Urinary bladder (tissue), 4 donors: ENCODE measurements around the gene FEM1C. TPM values are rescaled to one million over a fixed set of nuclear protein-coding genes. Genes with fewer than 3 reads are reported as not detected.

Experiments
- DNase-seq: peaks from one replicate; pipeline ENCODE4 v3.0.0-alpha.2; 2015; ENCODE audit errors: extremely low spot score
- H3K27ac ChIP-seq: one replicate; pipeline ENCODE4 v1.5.1; 2013; ENCODE audit warnings: low read depth, mild to moderate bottlenecking, moderate library complexity
- H3K36me3 ChIP-seq: one replicate; pipeline ENCODE4 v1.6.1; 2013; ENCODE audit warnings: mild to moderate bottlenecking, moderate library complexity; ENCODE audit not compliant: insufficient read depth
- H3K4me1 ChIP-seq: one replicate; pipeline ENCODE4 v1.6.1; 2013; ENCODE audit warnings: mild to moderate bottlenecking, moderate library complexity; ENCODE audit not compliant: insufficient read depth
- H3K4me3 ChIP-seq: one replicate; pipeline ENCODE4 v1.5.1; 2013; ENCODE audit warnings: low read depth, low read length
- WGBS: extraction: QIAGEN DNeasy Blood & Tissue Kit; methylation state at CpG from one replicate; pipeline ENCODE4 v1.1.7; 2013; 5-methylcytosine and 5-hydroxymethylcytosine counted together
- polyA plus RNA-seq: library from polyadenylated mRNA; stranded (reverse); fragments of 200-250 nt; gene quantifications from one replicate; pipeline ENCODE4 v1.2.3, GENCODE V29; 2013
- total RNA-seq: library from RNA; depleted of rRNA; stranded (reverse); fragments of >200 nt; gene quantifications from one replicate; pipeline ENCODE4 v1.2.3, GENCODE V29; 2014
- donor health status: healthy with polysubstance abuse.
- donor health status: healthy.

The FEM1C gene
- total and polyA plus RNA-seq, 2 donors, result 11.0 to 42.1 TPM

DNA sequence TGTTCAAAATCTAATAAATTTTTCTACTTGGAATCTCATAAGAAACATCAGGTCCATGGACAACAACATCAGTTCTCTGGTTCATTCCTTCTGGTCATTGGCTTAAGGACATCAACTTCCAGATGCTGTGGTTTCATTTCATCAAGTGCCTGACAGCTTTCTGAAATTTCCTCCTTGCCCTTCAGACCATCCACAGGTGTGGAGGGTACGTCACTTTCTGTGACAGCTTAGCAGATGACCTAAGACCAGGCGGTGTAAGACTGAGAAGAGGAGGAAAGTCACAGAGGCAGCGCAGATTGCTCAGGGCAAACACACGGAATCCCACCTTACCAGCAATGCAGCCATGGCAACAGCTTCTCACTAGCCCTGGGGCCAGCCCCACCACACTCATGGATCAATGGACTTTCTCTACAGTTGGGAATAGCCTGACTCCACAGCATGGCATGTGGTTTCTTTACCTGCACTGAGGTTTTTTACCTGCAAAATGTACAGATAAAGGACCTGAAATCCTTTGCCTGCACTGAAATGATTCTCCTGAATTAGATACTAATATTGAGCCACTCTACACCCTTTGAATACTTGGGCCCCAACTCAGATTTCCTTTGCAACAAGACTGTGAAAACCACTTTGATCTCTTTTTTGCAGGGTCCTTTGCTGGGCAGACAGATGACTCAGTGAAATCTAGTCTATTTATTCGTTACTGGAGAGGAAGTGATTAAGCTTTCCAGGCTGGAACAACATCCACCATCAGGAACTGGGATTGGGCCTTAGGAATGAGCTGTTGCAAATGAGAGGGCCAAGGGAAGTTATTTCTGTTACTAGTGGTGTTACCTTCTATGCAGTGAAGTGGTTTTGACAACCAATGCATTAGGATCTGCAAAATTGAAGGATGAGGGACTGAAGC lies 30.8 kb upstream of the FEM1C start:
- WGBS, result 84% methylated on average over 5 of the region's 5 CpGs
- H3K4me3 ChIP-seq, result no peak overlapping the region
- H3K36me3 ChIP-seq, result no peaks in the 10 kb centered on the region
- H3K4me1 ChIP-seq, result no peaks in the 10 kb centered on the region
- H3K27ac ChIP-seq, result no peak overlapping the region
- DNase-seq, result no peak

DNA sequence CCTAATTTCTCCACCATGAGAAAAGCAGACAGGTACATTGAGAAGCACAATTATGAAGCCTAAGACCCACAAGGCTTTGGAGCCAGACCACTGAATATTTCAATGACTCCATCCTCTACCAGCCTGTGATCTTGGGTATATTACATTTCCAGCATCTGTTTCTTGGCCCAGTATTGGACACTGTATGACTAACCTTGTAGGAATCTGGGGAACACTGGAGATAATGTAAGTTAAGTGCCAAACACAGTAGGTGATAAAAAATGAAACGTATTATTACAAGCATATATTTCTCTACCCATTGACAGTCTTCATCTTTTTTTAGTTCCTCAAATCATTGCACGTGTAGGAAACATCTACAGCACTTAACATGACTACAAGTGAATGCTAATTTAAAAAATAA lies 28.6 kb upstream of the FEM1C start:
- H3K4me3 ChIP-seq, result no peak overlapping the region
- no peak overlapping the region for H3K27ac ChIP-seq
- 67% methylated on average over 2 of the region's 2 CpGs for WGBS
- no peaks in the 10 kb centered on the region for H3K36me3 ChIP-seq
- DNase-seq, result no peak
- no peaks in the 10 kb centered on the region for H3K4me1 ChIP-seq

DNA sequence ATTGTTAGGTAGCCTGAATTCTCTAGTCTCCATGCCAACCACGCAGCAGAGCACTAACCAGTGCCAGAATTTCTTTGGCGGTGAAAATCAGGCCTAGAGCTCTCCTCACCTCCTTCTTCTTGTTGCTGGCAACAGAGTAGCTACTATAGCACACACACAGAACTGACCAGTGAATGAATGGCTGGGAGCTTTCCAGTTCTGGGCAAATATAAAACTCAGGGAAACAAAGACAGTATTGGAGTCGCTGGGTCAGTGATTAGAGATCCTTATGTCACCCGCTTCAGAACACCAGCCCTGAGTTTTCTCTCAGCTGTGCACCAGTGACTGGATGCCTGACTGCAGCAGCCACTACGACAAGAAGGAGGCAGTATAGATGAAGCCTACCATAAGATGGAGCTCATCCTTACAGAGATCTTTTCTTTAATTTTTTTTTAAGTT lies 26.9 kb upstream of the FEM1C start:
- Histone ChIP-seq H3K4me1 (no peaks in the 10 kb centered on the region), H3K27ac (no peak overlapping the region), H3K4me3 (no peak overlapping the region), H3K36me3 (no peaks in the 10 kb centered on the region)
- WGBS, result 66% methylated on average over 5 of the region's 5 CpGs
- no peak for DNase-seq

DNA sequence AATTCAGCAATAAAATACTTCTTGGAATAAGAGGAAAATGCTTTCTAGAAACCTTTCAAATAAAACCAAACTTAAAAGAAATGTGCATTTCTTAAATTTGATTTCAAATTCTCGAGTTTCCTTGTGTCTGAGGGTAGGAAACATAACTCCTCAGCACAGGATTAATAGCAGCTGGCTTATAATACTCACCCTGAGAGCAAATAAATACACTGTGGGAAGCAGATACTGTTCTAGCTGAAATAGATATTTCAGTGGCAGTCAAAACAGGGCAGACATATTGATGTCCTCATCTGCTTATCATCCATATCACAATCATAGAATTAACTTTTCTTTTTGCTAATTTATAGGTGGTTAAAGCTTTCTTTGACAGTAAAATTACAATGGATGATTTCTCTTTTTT lies 24.1 kb upstream of the FEM1C start:
- no peak overlapping the region for H3K4me3 ChIP-seq
- no peak overlapping the region for H3K27ac ChIP-seq
- no peaks in the 10 kb centered on the region for H3K36me3 ChIP-seq
- 67% methylated on average over 1 of the region's 1 CpG for WGBS
- no peak for DNase-seq
- no peaks in the 10 kb centered on the region for H3K4me1 ChIP-seq

DNA sequence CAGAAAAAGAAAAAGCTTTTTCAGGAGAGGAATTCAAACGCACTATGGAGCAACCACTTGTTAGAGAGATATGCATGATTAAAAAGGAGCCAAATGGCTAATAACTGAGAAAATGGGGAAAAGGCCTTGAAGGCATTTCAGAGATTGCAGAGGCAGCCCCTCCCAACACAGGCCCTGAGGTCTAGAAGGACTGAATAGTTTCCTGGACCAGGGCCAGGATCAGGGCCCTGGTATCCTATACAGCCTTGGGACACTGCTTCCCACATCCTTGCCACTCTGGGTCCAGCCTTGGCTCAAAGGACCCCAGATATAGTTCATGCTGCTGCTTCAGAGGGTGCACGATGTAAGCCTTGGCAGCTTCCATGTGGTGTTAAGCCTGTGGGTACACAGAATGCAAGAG lies 20.7 kb upstream of the FEM1C start:
- no peak overlapping the region for H3K27ac ChIP-seq
- H3K4me1 ChIP-seq, result no peaks in the 10 kb centered on the region
- 87% methylated on average over 2 of the region's 2 CpGs for WGBS
- DNase-seq, result no peak
- no peak overlapping the region for H3K4me3 ChIP-seq
- no peaks in the 10 kb centered on the region for H3K36me3 ChIP-seq

DNA sequence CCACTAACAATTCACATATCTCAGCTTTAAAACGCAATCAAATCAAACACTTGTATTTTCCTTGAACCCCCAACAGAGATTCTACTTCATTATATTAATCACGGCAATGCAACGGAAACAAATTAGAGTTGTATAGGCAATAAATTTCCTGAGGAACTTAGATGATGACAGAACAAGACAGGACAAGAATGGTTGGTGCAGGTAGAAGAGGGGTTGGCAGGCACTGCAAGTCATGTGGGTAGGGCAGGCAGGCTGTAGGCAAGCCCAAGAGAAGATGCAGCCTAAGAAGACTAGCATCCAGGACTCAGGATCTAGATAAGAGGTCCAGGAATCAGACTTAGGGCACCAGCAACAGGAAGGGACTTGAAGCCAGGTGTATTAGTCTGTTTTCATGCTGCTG lies 16.6 kb upstream of the FEM1C start:
- WGBS, result 94% methylated on average over 3 of the region's 3 CpGs
- Histone ChIP-seq H3K4me3 (no peak overlapping the region), H3K4me1 (no peaks in the 10 kb centered on the region), H3K27ac (no peak overlapping the region), H3K36me3 (no peaks in the 10 kb centered on the region)
- DNase-seq, result no peak

DNA sequence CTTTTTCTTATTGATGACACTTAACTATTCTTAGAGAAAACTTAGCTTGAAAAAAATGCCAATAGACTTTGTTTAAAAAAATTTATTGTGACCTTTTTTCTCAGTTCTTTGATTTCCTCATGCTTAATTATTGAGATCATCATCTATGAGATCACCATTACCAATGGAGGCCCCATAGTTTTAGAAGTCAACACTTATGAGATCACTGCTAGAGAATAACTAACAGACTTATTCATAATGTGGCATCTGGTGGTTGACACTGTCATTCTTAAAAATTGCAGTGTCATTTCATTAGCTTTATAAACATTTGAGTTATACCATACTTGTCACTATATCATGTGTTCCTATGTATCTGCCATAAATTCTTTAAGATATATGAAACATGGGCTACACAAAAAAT lies 14.9 kb upstream of the FEM1C start:
- Histone ChIP-seq H3K4me3 (no peak overlapping the region), H3K36me3 (no peaks in the 10 kb centered on the region), H3K27ac (no peak overlapping the region), H3K4me1 (no peaks in the 10 kb centered on the region)
- no peak for DNase-seq

DNA sequence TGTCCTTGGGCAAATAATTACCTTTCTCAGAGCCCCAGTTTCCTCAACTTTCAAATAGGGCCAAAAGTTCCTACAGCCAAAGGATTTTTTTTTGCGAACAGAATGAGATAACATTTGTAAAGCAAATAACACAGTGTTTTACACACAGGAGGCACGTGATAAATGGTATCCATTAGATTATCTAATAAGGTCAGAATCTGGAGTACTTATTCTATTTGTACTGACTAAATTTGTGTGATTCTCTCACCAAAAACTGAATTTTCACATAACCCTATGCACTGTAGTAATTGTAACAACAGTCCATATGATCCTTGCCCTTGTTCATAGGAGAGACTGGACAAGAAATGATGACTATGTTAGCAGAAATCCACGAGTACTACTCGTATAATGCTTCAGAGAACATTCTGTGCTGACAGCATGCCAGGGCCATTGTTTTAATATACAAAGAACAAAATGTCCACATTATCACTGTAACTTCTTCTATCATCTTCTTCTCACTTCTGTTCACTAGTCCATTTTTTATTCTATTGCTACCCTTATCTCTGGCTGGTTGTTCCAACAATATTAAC lies 13.9 kb upstream of the FEM1C start:
- Histone ChIP-seq H3K36me3 (no peaks in the 10 kb centered on the region), H3K27ac (no peak overlapping the region), H3K4me3 (no peak overlapping the region), H3K4me1 (no peaks in the 10 kb centered on the region)
- DNase-seq, result no peak
- 63% methylated on average over 4 of the region's 4 CpGs for WGBS

DNA sequence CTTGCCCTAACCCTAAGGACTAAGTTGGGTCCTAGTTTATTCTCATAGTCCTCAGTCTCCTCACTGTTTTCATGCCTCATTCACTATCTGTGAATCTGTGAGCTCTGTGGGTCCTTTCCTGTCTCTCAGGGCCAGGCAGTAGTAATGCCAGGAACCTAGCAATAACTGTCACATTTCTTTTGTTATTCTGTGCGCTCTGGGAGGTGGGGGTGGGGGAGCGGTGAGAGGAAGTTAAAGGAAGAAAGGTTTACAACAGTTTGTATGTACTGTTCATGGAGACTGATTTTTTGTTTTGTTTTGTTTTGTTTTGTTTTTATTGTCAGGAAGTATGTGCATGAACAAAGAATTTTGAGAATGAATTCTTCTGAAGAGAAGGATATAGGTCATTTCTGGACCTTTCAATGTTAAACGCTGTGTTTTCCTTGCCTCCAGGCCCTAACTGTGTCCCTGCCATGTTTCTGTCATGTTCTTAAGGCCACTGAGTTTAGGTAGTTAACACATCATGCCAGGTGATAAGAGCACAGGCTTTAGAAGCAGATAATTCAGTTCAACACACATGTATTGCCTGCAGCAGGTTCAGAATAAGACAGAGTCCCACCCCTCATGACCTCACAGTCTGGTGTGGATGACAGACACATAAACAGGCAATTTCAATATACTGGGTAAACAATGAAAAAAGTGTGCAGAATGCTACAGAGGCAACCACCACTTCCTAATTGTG lies 13.3 kb upstream of the FEM1C start:
- Histone ChIP-seq H3K36me3 (no peaks in the 10 kb centered on the region), H3K27ac (no peak overlapping the region), H3K4me1 (no peaks in the 10 kb centered on the region), H3K4me3 (no peak overlapping the region)
- 51% methylated on average over 3 of the region's 3 CpGs for WGBS
- DNase-seq, result no peak

DNA sequence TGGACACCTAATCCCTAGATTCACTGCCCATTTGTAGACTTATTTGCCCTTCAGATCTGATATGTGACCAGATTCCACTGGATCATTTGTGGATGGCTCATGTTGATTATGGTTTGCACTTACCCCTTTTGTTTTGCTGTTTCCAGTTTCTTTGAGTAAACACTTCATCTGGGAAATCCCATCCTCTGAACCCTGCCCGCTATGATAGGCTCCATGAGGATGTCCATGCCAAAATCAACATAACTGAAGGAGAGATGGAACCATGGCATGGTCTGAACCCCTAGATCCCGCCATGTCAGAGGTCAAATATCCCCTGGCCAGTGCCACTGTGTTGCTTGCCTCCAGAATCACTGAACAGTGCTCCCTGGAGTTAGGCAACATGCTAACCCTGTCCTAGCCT lies 11.7 kb upstream of the FEM1C start:
- H3K36me3 ChIP-seq, result no peaks in the 10 kb centered on the region
- no peak for DNase-seq
- no peak overlapping the region for H3K4me3 ChIP-seq
- 93% methylated on average over 2 of the region's 2 CpGs for WGBS
- H3K27ac ChIP-seq, result no peak overlapping the region
- no peaks in the 10 kb centered on the region for H3K4me1 ChIP-seq

DNA sequence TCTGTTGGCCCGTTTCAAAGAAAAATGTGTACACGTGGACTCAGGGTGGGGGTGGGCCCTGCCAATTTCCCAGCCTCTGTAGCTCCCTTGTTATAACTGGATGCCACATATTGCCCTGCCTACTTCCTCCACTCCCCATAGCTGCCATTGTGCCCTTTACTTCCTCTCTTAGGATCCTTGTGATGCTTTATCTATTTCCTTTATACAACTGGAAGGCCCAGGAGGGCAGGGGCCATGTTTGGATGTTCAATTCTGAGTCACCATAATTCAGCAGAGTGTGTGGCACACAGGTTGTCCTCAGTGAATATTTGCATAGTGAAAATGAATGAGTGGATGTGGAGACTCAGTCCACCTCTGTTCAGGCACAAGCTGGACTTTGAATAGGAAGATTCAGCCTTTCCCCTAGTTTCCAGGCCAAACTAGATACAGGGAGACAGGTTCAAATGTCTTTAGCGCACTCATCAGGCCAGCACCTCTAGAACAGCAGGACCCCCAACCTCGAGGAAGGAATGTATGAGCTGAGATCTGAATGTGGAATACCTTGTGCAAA lies 10.6 kb upstream of the FEM1C start:
- 89% methylated on average over 4 of the region's 4 CpGs for WGBS
- H3K36me3 ChIP-seq, result no peaks in the 10 kb centered on the region
- H3K27ac ChIP-seq, result no peak overlapping the region
- no peak for DNase-seq
- no peaks in the 10 kb centered on the region for H3K4me1 ChIP-seq
- H3K4me3 ChIP-seq, result no peak overlapping the region

DNA sequence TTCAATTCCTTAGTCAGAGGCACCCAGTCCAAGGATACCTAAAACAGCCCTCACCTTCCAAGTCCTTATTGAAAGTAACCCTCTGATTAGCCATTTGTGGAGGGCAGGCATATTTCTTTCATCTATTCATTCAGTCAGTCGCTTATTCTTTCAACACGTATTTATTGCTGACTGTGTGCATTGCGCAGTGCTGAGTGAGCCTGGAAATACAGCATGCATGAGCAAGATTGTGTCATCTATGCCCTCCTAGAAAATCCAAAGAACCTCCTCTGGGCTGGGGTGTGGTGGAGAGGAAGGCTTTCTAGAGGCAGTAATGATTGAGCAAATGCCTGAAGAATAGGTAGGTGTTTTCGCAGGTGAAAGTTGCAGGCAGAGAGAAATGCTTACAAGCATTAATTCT lies 8.5 kb upstream of the FEM1C start:
- H3K4me1 ChIP-seq, result no peaks in the 10 kb centered on the region
- 94% methylated on average over 4 of the region's 4 CpGs for WGBS
- no peaks in the 10 kb centered on the region for H3K36me3 ChIP-seq
- no peak for DNase-seq
- H3K4me3 ChIP-seq, result no peak overlapping the region
- H3K27ac ChIP-seq, result no peak overlapping the region

DNA sequence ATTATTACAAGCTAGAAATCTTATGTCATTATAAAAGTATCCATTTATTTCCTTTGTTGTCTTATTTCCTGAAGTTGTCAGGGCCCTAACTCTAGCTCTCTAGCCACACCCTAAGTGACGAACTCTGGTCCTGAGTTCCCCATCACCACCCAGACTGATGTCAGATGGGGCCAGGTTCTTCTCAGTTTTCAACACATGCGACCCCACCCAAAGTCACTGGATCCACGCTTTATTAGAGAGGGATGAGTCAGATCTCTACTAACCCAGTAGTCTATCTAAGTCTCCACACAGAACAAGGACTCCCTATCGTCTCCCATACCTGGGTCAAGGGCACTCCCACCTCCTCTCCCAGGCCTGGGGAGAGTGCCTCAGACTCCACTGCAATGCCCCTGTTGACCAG lies 6.8 kb upstream of the FEM1C start:
- no peak overlapping the region for H3K27ac ChIP-seq
- H3K4me3 ChIP-seq, result no peak overlapping the region
- WGBS, result 61% methylated on average over 4 of the region's 4 CpGs
- no peaks in the 10 kb centered on the region for H3K4me1 ChIP-seq
- no peak for DNase-seq
- no peaks in the 10 kb centered on the region for H3K36me3 ChIP-seq

DNA sequence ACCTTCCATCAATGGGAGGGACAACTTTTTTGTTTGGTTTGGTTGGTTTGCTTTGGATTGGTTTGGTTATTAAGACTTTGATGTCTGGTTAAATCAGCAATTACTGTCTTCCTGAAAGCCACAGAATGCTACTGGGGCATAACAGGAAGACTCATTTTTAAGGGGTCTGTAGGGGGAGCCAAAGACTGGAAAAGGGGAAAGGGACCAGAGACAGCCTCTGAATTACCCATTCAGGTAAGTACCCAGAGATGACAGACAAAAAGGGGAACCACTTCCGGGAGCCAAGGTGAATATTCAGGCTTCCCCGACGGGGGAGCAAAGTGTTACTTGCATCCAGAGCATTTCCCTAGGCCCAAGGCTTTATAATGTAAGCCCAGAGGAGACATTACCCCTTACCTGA lies 4.6 kb upstream of the FEM1C start:
- H3K4me1 ChIP-seq, result no peaks in the 10 kb centered on the region
- no peak overlapping the region for H3K27ac ChIP-seq
- H3K36me3 ChIP-seq, result no peaks in the 10 kb centered on the region
- no peak for DNase-seq
- 77% methylated on average over 3 of the region's 3 CpGs for WGBS
- H3K4me3 ChIP-seq, result no peak overlapping the region
